Esophagus muscularis mucosa (tissue), 3 donors: Measurements from ENCODE around the gene CHML.

ENCODE experiments used
- POLR2A ChIP-seq: fragments of 450-650 bp; IDR thresholded peaks from one replicate; pipeline ENCODE4 v1.6.1; 2017; ENCODE audit warnings: antibody characterized with exemption, moderate library complexity, mild to moderate bottlenecking, low read depth
- POLR2AphosphoS5 ChIP-seq, 2 donors: sonication (generic); formaldehyde crosslinking; IDR thresholded peaks; one replicate each; pipeline ENCODE4 v1.6.1; 2017; ENCODE audit warnings: antibody characterized with exemption in 2 of 2
- TF ChIP-seq, protein P1 (sequence below), 3 experiments: fragments of 200-600 bp in 2 of 3; fragments of 450-650 bp in 1 of 3; sonication (generic) in 2 of 3; IDR thresholded peaks; one replicate each; pipeline ENCODE4 v1.5.1; 2017 to 2019; ENCODE audit warnings: antibody characterized with exemption in 3 of 3, mild to moderate bottlenecking in 2 of 3, moderate library complexity in 1 of 3

GRCh38 chr1:241598249-241598648 is 41.9 kb downstream of the CHML start:
- TF ChIP-seq, protein P1, sequence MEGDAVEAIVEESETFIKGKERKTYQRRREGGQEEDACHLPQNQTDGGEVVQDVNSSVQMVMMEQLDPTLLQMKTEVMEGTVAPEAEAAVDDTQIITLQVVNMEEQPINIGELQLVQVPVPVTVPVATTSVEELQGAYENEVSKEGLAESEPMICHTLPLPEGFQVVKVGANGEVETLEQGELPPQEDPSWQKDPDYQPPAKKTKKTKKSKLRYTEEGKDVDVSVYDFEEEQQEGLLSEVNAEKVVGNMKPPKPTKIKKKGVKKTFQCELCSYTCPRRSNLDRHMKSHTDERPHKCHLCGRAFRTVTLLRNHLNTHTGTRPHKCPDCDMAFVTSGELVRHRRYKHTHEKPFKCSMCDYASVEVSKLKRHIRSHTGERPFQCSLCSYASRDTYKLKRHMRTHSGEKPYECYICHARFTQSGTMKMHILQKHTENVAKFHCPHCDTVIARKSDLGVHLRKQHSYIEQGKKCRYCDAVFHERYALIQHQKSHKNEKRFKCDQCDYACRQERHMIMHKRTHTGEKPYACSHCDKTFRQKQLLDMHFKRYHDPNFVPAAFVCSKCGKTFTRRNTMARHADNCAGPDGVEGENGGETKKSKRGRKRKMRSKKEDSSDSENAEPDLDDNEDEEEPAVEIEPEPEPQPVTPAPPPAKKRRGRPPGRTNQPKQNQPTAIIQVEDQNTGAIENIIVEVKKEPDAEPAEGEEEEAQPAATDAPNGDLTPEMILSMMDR (IDR thresholded peaks at IDR 0.05) = no peak
- TF ChIP-seq POLR2A = no peak
- no peak for TF ChIP-seq POLR2AphosphoS5 (IDR thresholded peaks at IDR 0.05)
